ENCODE data around the gene SLAIN1. TPM values are rescaled to one million over a fixed set of nuclear protein-coding genes. Genes with fewer than 3 reads are reported as not detected.

SLAIN1 gene
- total and polyA plus RNA-seq, 2 donors (not counting 3 experiments of a cell fraction or from before 2014, with no cell fraction given): 4.1 to 4.3 TPM

- Histone ChIP-seq H3K9ac (replicated peaks; ENCODE audit: extremely low read depth, insufficient read depth, low read length) (no peak overlapping the region), H3K4me1 (ENCODE audit: control insufficient read depth, extremely low read depth, insufficient read depth, low read length) (no peaks in the 10 kb centered on the region), H3K27me3 (ENCODE audit: control insufficient read depth in 2 of 2, insufficient read depth in 2 of 2, low read length in 2 of 2) (peaks cover 5 to 8% of the 10 kb centered on the region in 2 experiments), H3K4me3 (replicated peaks in 1 of 3; ENCODE audit: insufficient read depth in 1 of 3, low read depth in 1 of 3, low read length in 3 of 3) (no peak overlapping the region), H3K9me3 (replicated peaks; ENCODE audit: control insufficient read depth, insufficient read depth, low read length) (no peaks in the 10 kb centered on the region), H3K4me2 (ENCODE audit: insufficient read depth, low read length) (no peak overlapping the region), H3K27ac (ENCODE audit: insufficient read depth, low read depth, low read length) (no peak overlapping the region), H4K20me1 (replicated peaks; ENCODE audit: control insufficient read depth, extremely low read depth, insufficient read depth, low read length) (no peaks in the 10 kb centered on the region), H3K9me1 (replicated peaks; ENCODE audit: control insufficient read depth, extremely low read depth, insufficient read depth, low read length) (no peaks in the 10 kb centered on the region), H3K79me2 (ENCODE audit: control insufficient read depth, insufficient read depth, low read length) (no peaks in the 10 kb centered on the region), H2AFZ (ENCODE audit: low read depth, low read length) (no peak overlapping the region), H3K36me3 (ENCODE audit: control insufficient read depth in 2 of 2, extremely low read depth in 1 of 2, insufficient read depth in 2 of 2, low read length in 2 of 2) (no peaks in the 10 kb centered on the region)
- DNase-seq (ENCODE audit: low read depth, low spot score) (no peak), FAIRE-seq (no peak)
- no peak for TF ChIP-seq POLR2AphosphoS5 (IDR thresholded peaks at IDR 0.05; ENCODE audit: insufficient read depth, low read depth, low read length)
- no peak for TF ChIP-seq GATA2 (IDR thresholded peaks at IDR 0.05; ENCODE audit: insufficient read depth, insufficient read length, low read depth, low read length)
- TF ChIP-seq MYC (IDR thresholded peaks at IDR 0.05; ENCODE audit: low read depth, low read length): no peak
- no peak for TF ChIP-seq EZH2 (IDR thresholded peaks at IDR 0.05; ENCODE audit: borderline replicate concordance, low read depth, low read length, severe bottlenecking)
- no peak for TF ChIP-seq CTCF (IDR thresholded peaks at IDR 0.05; ENCODE audit: extremely low read depth in 1 of 2, insufficient read depth in 1 of 2, low read depth in 1 of 2, low read length in 2 of 2)
- no peak for TF ChIP-seq POLR2A (IDR thresholded peaks at IDR 0.05; ENCODE audit: low read depth, low read length)
- no peak for TF ChIP-seq FOS (IDR thresholded peaks at IDR 0.05; ENCODE audit: borderline replicate concordance, insufficient read depth, low read length)
- TF ChIP-seq MAX (IDR thresholded peaks at IDR 0.05; ENCODE audit: insufficient read depth, insufficient read length): no peak
- no peak for TF ChIP-seq JUN (IDR thresholded peaks at IDR 0.05; ENCODE audit: borderline replicate concordance, insufficient read depth, insufficient read length, low read depth)
- CTCF ChIA-PET: interaction anchor here (1.0 to 2.4 kb wide), 2 partner anchors 295 to 314 kb away, joined by 5 to 15 read pairs; no protein-coding TSS in a partner anchor
- dilution Hi-C loops (cut with MboI; ENCODE audit: extremely low pct_ligation_motif_present, low sequenced_read_pairs) (no loop called here), intact Hi-C loops (cut with micrococcal nuclease) (no loop called here)
- POLR2A ChIA-PET: no interaction called here
- BruUV-seq (replicated peaks): no TSS peak
Observed at GRCh38 chr13:77807431-77808135, 110.1 kb downstream of the SLAIN1 start.
